Esophagus muscularis mucosa (tissue), 4 donors: ENCODE measurements around the gene POLE. TPM values are rescaled to one million over a fixed set of nuclear protein-coding genes. Genes with fewer than 3 reads are reported as not detected.

ENCODE experiments used
- DNase-seq: peaks from one replicate; pipeline ENCODE4 v3.0.0-alpha.2; 2017; ENCODE audit errors: extremely low spot score
- H3K27ac ChIP-seq, 4 donors: fragments of 200-600 bp; sonication (generic); replicated peaks in 1 of 4; 1 replicate in 3 of 4; 2 replicates in 1 of 4; pipeline ENCODE4 v1.5.1; 2016 to 2019; ENCODE audit warnings: mild to moderate bottlenecking in 1 of 4
- H3K27me3 ChIP-seq, 4 donors: fragments of 200-600 bp; sonication (generic); one replicate each; pipeline versions ENCODE4 v1.5.1 to v1.6.0; 2016 to 2019
- H3K36me3 ChIP-seq, 4 donors: fragments of 200-600 bp; sonication (generic); one replicate each; pipeline ENCODE4 v1.5.1; 2016 to 2019
- H3K4me1 ChIP-seq, 4 donors: fragments of 200-600 bp; sonication (generic); one replicate each; pipeline ENCODE4 v1.5.1; 2016 to 2019
- H3K4me3 ChIP-seq, 4 donors: fragments of 200-600 bp; sonication (generic); 1 replicate in 2 of 4; 2 replicates in 2 of 4; pipeline ENCODE4 v1.5.1; 2016 to 2019; ENCODE audit warnings: mild to moderate bottlenecking in 4 of 4, moderate library complexity in 1 of 4
- H3K9me3 ChIP-seq, 4 donors: fragments of 200-600 bp; sonication (generic); 1 replicate in 3 of 4; 2 replicates in 1 of 4; pipeline ENCODE4 v1.5.1; 2016 to 2019
- EP300 ChIP-seq: sonication (generic); formaldehyde crosslinking; IDR thresholded peaks from one replicate; pipeline ENCODE4 v1.6.1; 2017; ENCODE audit warnings: antibody characterized with exemption
- POLR2A ChIP-seq: fragments of 450-650 bp; IDR thresholded peaks from one replicate; pipeline ENCODE4 v1.6.1; 2017; ENCODE audit warnings: antibody characterized with exemption, moderate library complexity, mild to moderate bottlenecking, low read depth
- POLR2AphosphoS5 ChIP-seq, 2 donors: sonication (generic); formaldehyde crosslinking; IDR thresholded peaks; one replicate each; pipeline ENCODE4 v1.6.1; 2017; ENCODE audit warnings: antibody characterized with exemption in 2 of 2
- WGBS: methylation state at CpG from one replicate; pipeline ENCODE4 v1.1.5; 2018; 5-methylcytosine and 5-hydroxymethylcytosine counted together
- intact Hi-C: fragments of 100-400 bp; cut with DNase I; formaldehyde crosslinking; loops from one replicate; pipeline ENCODE4 v1.15.1; 2023
- total RNA-seq, 4 donors: library from RNA; depleted of rRNA; stranded (reverse); fragments of >200 nt; gene quantifications; one replicate each; pipeline versions ENCODE4 v1.1.0 to v1.2.1, GENCODE V29; 2016
- TF ChIP-seq, protein P1 (sequence below), 3 experiments: fragments of 200-600 bp in 2 of 3; fragments of 450-650 bp in 1 of 3; sonication (generic) in 2 of 3; IDR thresholded peaks; one replicate each; pipeline ENCODE4 v1.5.1; 2017 to 2019; ENCODE audit warnings: antibody characterized with exemption in 3 of 3, mild to moderate bottlenecking in 2 of 3, moderate library complexity in 1 of 3

Gene POLE
- total RNA-seq, 4 donors from 2014 or later: 17.2 to 32.4 (median 24.8) TPM

GRCh38 chr12:132610051-132610759 lies 76.9 kb downstream of the POLE start, which contains the start of gene LRCOL1:
TSS of gene LRCOL1 (minus strand) at chr12:132610582. CDS start at chr12:132606251, 4,331 bp downstream.
- TF ChIP-seq POLR2AphosphoS5 (IDR thresholded peaks at IDR 0.05): no peak
- TF ChIP-seq, protein P1, sequence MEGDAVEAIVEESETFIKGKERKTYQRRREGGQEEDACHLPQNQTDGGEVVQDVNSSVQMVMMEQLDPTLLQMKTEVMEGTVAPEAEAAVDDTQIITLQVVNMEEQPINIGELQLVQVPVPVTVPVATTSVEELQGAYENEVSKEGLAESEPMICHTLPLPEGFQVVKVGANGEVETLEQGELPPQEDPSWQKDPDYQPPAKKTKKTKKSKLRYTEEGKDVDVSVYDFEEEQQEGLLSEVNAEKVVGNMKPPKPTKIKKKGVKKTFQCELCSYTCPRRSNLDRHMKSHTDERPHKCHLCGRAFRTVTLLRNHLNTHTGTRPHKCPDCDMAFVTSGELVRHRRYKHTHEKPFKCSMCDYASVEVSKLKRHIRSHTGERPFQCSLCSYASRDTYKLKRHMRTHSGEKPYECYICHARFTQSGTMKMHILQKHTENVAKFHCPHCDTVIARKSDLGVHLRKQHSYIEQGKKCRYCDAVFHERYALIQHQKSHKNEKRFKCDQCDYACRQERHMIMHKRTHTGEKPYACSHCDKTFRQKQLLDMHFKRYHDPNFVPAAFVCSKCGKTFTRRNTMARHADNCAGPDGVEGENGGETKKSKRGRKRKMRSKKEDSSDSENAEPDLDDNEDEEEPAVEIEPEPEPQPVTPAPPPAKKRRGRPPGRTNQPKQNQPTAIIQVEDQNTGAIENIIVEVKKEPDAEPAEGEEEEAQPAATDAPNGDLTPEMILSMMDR (IDR thresholded peaks at IDR 0.05): no peak
- no peak for TF ChIP-seq POLR2A
- Histone ChIP-seq H3K4me3 (peak within 1 kb of the TSS; percentile 11 to 33 (median 17)), H3K27me3 (peaks cover 0 to 66% (median under 1%) of the 10 kb centered on the region in 4 donors), H3K27ac (no peak within 1 kb of the TSS), H3K9me3 (peaks cover 0 to 12% (median 4%) of the 10 kb centered on the region in 4 donors), H3K4me1 (peaks cover 3 to 20% (median 15%) of the 10 kb centered on the region in 4 donors), H3K36me3 (no peaks in the 10 kb centered on the region)
- DNase-seq: no peak
- intact Hi-C loops: loop anchor here (10.0 kb wide), 1 partner anchor 455 kb away; no protein-coding TSS in a partner anchor
- WGBS: 32% methylated on average over 28 of the region's 35 CpGs

DNA sequence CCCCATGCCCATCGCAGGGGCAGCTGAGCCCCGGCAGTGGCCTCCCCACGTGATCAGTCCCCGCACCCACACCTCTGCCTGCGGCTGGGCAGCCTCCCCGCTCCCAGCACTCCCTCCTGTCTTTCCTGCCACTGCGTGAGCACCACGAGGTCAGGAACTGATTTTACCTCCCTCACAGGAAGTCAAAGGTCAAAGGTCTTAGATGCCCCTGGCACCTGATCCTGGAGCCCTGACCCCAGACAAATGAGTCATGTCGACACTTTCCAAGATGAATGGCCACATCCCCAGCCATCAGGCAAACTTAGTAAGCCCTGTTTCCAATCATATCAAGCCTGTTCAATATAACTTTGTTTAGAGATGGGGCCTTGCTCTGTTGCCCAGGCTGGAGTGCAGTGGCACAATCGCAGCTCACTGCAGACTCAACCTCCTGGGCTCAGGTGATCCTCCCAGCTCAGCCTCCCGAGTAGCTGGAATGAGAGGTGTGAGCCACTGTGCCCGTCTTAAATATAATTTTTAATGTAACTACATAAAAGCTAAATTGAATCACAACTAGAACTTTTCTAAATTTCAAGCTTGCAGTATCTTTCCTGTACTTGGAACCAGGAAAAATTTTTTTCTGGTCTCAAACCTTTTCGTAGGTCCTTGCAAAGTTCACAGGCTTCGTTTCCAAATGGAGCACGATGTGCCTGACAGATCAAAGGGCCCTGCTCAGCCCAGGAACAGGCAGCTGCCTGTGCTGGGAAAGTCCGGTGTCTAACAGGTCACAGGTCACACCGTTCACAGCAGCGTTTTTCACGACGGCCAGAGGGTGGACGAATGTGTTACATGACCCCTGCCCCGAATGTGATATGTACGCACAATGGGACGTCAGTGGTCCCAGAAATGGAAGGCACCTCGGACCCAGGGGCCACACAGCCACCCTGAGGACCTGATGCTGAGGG lies 78.6 kb downstream of the POLE start:
- DNase-seq: no peak
- peaks cover 3 to 25% (median 19%) of the 10 kb centered on the region in 4 donors for H3K4me1 ChIP-seq
- TF ChIP-seq POLR2AphosphoS5 (IDR thresholded peaks at IDR 0.05): no peak
- TF ChIP-seq, protein P1 (IDR thresholded peaks at IDR 0.05): no peak
- no peak for TF ChIP-seq POLR2A
- no peak for TF ChIP-seq EP300
- H3K9me3 ChIP-seq: peaks cover 0 to 12% (median 4%) of the 10 kb centered on the region in 4 donors
- WGBS: 61% methylated on average over 19 of the region's 25 CpGs
- intact Hi-C loops: no loop called here
- H3K36me3 ChIP-seq: no peaks in the 10 kb centered on the region
- H3K27me3 ChIP-seq: peaks cover 0 to 80% (median 9%) of the 10 kb centered on the region in 4 donors
- no peak overlapping the region for H3K27ac ChIP-seq
- H3K4me3 ChIP-seq: no peak overlapping the region

- Histone ChIP-seq H3K27ac (no peak overlapping the region), H3K4me1 (peaks cover 3 to 34% (median 24%) of the 10 kb centered on the region in 4 donors), H3K9me3 (peaks cover 0 to 8% (median 3%) of the 10 kb centered on the region in 4 donors), H3K27me3 (peaks cover 0 to 91% (median 13%) of the 10 kb centered on the region in 4 donors), H3K4me3 (no peak overlapping the region), H3K36me3 (no peaks in the 10 kb centered on the region)
- no peak for DNase-seq
- TF ChIP-seq EP300 (no peak), POLR2A (no peak), POLR2AphosphoS5 (IDR thresholded peaks at IDR 0.05) (no peak)
- TF ChIP-seq, protein P1 (IDR thresholded peaks at IDR 0.05): no peak
- WGBS: 76% methylated on average over 11 of the region's 19 CpGs
- intact Hi-C loops: no loop called here
Measured at GRCh38 chr12:132606927-132607326, 80.2 kb downstream of the POLE start.

GRCh38 chr12:132606466-132606865 lies 80.7 kb downstream of the POLE start:
- TF ChIP-seq, protein P1 (IDR thresholded peaks at IDR 0.05): no peak
- TF ChIP-seq POLR2A (no peak), EP300 (no peak), POLR2AphosphoS5 (IDR thresholded peaks at IDR 0.05) (no peak)
- H3K36me3 ChIP-seq: no peaks in the 10 kb centered on the region
- DNase-seq: no peak
- H3K9me3 ChIP-seq: peaks cover 0 to 4% (median under 1%) of the 10 kb centered on the region in 4 donors
- H3K4me1 ChIP-seq: peaks cover 3 to 34% (median 25%) of the 10 kb centered on the region in 4 donors
- intact Hi-C loops: no loop called here
- H3K27me3 ChIP-seq: peaks cover 0 to 95% (median 13%) of the 10 kb centered on the region in 4 donors
- WGBS: 73% methylated on average over 16 of the region's 16 CpGs
- no peak overlapping the region for H3K27ac ChIP-seq
- no peak overlapping the region for H3K4me3 ChIP-seq
